HFF-Myc (cell line): Measurements from ENCODE around the gene FMO3.

Source experiments
- DNase-seq: peaks from one replicate; pipeline ENCODE4 v3.0.0-alpha.2; 2011; ENCODE audit warnings: low read depth; ENCODE audit errors: extremely low read depth
- H3K4me3 ChIP-seq: replicated peaks from 2 replicates; pipeline ENCODE4 v1.5.1; 2011; ENCODE audit warnings: low read depth, mild to moderate bottlenecking, control low read depth, low read length
- TF ChIP-seq, protein P1 (sequence below): IDR thresholded peaks from 2 replicates; pipeline ENCODE4 v1.5.1; 2012; ENCODE audit warnings: mild to moderate bottlenecking, low read depth, low read length, control low read depth; ENCODE audit errors: missing control alignments

The FMO3 gene

DNA sequence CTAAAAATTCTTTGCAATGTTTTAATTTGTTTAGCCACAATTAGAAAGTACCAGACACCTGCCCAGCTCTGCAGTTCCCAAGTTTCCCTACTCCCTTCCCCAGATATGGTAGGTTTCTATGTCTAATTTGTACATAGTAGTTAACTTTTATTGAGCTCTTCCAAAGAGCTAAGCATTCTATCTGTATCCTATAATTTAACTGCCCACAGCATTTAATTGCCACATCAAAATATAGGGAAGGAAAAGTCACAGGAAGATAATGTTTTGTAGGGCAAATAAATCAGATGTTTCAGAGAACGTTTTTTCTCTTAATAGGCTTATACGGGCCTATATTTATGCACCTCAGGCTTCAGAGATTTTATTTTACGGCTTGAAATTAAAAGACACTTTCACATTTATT is 15.7 kb upstream of the FMO3 start:
- H3K4me3 ChIP-seq, result no peak overlapping the region
- DNase-seq, result no peak
- TF ChIP-seq, protein P1, sequence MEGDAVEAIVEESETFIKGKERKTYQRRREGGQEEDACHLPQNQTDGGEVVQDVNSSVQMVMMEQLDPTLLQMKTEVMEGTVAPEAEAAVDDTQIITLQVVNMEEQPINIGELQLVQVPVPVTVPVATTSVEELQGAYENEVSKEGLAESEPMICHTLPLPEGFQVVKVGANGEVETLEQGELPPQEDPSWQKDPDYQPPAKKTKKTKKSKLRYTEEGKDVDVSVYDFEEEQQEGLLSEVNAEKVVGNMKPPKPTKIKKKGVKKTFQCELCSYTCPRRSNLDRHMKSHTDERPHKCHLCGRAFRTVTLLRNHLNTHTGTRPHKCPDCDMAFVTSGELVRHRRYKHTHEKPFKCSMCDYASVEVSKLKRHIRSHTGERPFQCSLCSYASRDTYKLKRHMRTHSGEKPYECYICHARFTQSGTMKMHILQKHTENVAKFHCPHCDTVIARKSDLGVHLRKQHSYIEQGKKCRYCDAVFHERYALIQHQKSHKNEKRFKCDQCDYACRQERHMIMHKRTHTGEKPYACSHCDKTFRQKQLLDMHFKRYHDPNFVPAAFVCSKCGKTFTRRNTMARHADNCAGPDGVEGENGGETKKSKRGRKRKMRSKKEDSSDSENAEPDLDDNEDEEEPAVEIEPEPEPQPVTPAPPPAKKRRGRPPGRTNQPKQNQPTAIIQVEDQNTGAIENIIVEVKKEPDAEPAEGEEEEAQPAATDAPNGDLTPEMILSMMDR, result no peak

GRCh38 chr1:171081314-171081753 is 9.4 kb upstream of the FMO3 start:
- H3K4me3 ChIP-seq, result no peak overlapping the region
- TF ChIP-seq, protein P1, result no peak
- DNase-seq, result peak; percentile 61

GRCh38 chr1:171081763-171082201 is 8.9 kb upstream of the FMO3 start:
- TF ChIP-seq, protein P1, result no peak
- H3K4me3 ChIP-seq, result no peak overlapping the region
- DNase-seq, result no peak

DNA sequence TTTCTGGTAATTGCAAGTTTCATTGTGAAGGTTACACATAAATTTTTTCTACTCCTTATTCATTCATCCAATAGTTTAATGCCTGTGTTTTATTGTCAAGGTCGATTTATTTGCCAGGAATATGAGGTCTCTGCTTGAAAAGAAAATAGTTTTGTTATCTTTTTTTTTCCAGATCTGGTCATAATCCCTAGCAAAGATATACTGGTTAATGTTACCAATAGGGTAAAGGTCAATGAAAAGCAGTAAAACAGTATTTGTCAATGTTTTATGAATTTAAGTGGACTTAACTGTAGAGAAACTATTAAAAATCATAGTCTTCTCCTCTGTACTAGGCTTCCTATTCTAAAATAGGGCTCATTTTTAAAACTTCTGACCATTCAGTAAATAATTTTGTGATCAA is 8.1 kb upstream of the FMO3 start:
- no peak for DNase-seq
- no peak overlapping the region for H3K4me3 ChIP-seq
- TF ChIP-seq, protein P1, result no peak

- no peak for DNase-seq
- H3K4me3 ChIP-seq, result no peak overlapping the region
- TF ChIP-seq, protein P1, result no peak
Observed at GRCh38 chr1:171083222-171083621, 7.5 kb upstream of the FMO3 start.

- TF ChIP-seq, protein P1, result no peak
- DNase-seq, result no peak
- no peak overlapping the region for H3K4me3 ChIP-seq
Observed at GRCh38 chr1:171084091-171084490, 6.6 kb upstream of the FMO3 start.

GRCh38 chr1:171084870-171085269 is 5.8 kb upstream of the FMO3 start:
- no peak for DNase-seq
- TF ChIP-seq, protein P1, result no peak
- H3K4me3 ChIP-seq, result no peak overlapping the region
